ENCODE results near the gene POLG2. TPM values are rescaled to one million over a fixed set of nuclear protein-coding genes. Genes with fewer than 3 reads are reported as not detected.

Gene POLG2
- polyA plus RNA-seq, 1 donor (not counting 4 experiments of a cell fraction or from before 2014, with no cell fraction given), result 14.0 TPM

DNA sequence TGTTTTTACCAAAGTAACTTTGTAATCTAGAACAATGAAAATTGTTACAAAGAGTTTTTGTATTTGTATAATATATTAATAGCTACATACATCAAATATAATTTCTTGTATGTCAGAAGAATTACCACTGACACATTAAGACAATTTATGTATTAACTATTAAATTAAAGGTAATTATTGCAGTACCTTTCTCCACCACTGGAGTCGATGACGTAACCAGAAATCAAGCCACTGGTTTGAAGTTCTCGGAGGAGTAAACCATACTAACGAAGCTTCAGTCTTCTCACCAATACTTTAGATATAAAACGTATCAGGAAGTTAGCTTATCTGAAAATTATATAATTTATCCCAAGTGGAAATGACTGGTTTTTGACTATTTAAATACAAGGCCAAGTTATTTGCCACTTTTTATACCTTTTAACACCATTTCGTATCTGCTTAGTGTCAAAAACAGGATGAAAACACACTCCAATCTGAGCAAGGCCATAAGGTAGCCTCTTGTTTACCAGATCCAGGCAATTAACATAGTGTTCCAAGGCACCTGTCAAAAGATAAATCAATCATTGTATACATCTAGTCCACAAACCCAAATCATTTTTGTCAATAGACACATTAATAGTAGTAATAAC, 4.3 kb downstream of the POLG2 start:
- H2AFZ ChIP-seq (ENCODE audit: control insufficient read depth, low read length), result no peak overlapping the region
- peak overlapping the region; percentile 48 for H3K4me2 ChIP-seq (ENCODE audit: control insufficient read depth, extremely low read depth, insufficient read depth, low read depth, low read length)
- H3K27me3 ChIP-seq (ENCODE audit: control insufficient read depth, extremely low read depth, insufficient read depth, low read length), result no peaks in the 10 kb centered on the region
- H4K20me1 ChIP-seq (ENCODE audit: control insufficient read depth, extremely low read depth, insufficient read depth, low read length), result no peaks in the 10 kb centered on the region
- H3K9ac ChIP-seq (ENCODE audit: control insufficient read depth, extremely low read depth, insufficient read depth, low read length), result no peak overlapping the region
- no peaks in the 10 kb centered on the region for H3K9me3 ChIP-seq (ENCODE audit: control insufficient read depth, low read depth, low read length)
- H3K27ac ChIP-seq (ENCODE audit: control insufficient read depth, insufficient read depth, low read length), result peak overlapping the region; percentile 43
- H3K36me3 ChIP-seq (ENCODE audit: control insufficient read depth in 2 of 2, extremely low read depth in 1 of 2, insufficient read depth in 2 of 2, low read length in 2 of 2), result peaks cover 5 to 23% of the 10 kb centered on the region in 2 experiments
- DNase-seq (ENCODE audit: low read depth, low spot score), result no peak
- TF ChIP-seq, protein P1, sequence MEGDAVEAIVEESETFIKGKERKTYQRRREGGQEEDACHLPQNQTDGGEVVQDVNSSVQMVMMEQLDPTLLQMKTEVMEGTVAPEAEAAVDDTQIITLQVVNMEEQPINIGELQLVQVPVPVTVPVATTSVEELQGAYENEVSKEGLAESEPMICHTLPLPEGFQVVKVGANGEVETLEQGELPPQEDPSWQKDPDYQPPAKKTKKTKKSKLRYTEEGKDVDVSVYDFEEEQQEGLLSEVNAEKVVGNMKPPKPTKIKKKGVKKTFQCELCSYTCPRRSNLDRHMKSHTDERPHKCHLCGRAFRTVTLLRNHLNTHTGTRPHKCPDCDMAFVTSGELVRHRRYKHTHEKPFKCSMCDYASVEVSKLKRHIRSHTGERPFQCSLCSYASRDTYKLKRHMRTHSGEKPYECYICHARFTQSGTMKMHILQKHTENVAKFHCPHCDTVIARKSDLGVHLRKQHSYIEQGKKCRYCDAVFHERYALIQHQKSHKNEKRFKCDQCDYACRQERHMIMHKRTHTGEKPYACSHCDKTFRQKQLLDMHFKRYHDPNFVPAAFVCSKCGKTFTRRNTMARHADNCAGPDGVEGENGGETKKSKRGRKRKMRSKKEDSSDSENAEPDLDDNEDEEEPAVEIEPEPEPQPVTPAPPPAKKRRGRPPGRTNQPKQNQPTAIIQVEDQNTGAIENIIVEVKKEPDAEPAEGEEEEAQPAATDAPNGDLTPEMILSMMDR (optimal IDR thresholded peaks at IDR 0.05 in 1 of 3, IDR thresholded peaks at IDR 0.05 in 1 of 3, conservative IDR thresholded peaks at IDR 0.05 in 1 of 3; ENCODE audit: extremely low read depth in 1 of 3, insufficient read depth in 2 of 3, low read length in 3 of 3), result peak in 2 of 3 experiments; percentile 24 to 48
- no peak for TF ChIP-seq EZH2 (IDR thresholded peaks at IDR 0.05; ENCODE audit: low read length)
- dilution Hi-C loops (cut with MboI; ENCODE audit: extremely low pct_ligation_motif_present, low sequenced_read_pairs), result no loop called here
- H3K79me2 ChIP-seq (ENCODE audit: control insufficient read depth, insufficient read depth, low read length), result peaks cover 31% of the 10 kb centered on the region
- H3K9me1 ChIP-seq (ENCODE audit: control insufficient read depth, extremely low read depth, insufficient read depth, low read length), result no peaks in the 10 kb centered on the region
- FAIRE-seq, result no peak
- H3K4me1 ChIP-seq (ENCODE audit: control insufficient read depth, extremely low read depth, insufficient read depth, low read length), result peaks cover 22% of the 10 kb centered on the region
- no peak overlapping the region for H3K4me3 ChIP-seq (ENCODE audit: control insufficient read depth in 2 of 3, extremely low read depth in 1 of 3, insufficient read depth in 2 of 3, low read depth in 1 of 3, low read length in 3 of 3)

DNA sequence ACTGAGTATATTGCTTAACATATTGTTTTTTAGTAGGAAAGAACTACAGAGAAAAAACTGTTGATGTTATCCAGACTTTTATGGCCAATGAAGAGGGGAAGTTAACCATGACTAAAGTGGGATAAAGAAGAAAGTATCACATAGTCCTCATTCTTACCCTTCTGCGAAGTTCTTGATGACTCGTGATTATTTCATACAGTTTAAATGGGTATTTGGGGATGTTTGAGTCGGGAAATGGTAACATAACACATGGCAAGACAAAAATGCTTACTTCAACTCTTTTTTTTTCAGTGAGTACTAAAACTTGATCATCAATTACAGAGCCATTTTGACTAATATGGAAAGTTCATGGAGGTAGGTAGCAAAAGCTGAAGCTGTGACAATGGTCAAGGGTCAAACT, 4.9 kb downstream of the POLG2 start:
- Histone ChIP-seq H3K36me3 (ENCODE audit: control insufficient read depth in 2 of 2, extremely low read depth in 1 of 2, insufficient read depth in 2 of 2, low read length in 2 of 2) (peaks cover 5 to 23% of the 10 kb centered on the region in 2 experiments), H3K4me1 (ENCODE audit: control insufficient read depth, extremely low read depth, insufficient read depth, low read length) (peaks cover 16% of the 10 kb centered on the region), H3K4me3 (ENCODE audit: control insufficient read depth in 2 of 3, extremely low read depth in 1 of 3, insufficient read depth in 2 of 3, low read depth in 1 of 3, low read length in 3 of 3) (no peak overlapping the region), H2AFZ (ENCODE audit: control insufficient read depth, low read length) (no peak overlapping the region), H3K9me1 (ENCODE audit: control insufficient read depth, extremely low read depth, insufficient read depth, low read length) (no peaks in the 10 kb centered on the region), H4K20me1 (ENCODE audit: control insufficient read depth, extremely low read depth, insufficient read depth, low read length) (no peaks in the 10 kb centered on the region), H3K9ac (ENCODE audit: control insufficient read depth, extremely low read depth, insufficient read depth, low read length) (no peak overlapping the region), H3K79me2 (ENCODE audit: control insufficient read depth, insufficient read depth, low read length) (peaks cover 31% of the 10 kb centered on the region), H3K27ac (ENCODE audit: control insufficient read depth, insufficient read depth, low read length) (peak overlapping the region; percentile 43), H3K27me3 (ENCODE audit: control insufficient read depth, extremely low read depth, insufficient read depth, low read length) (no peaks in the 10 kb centered on the region), H3K4me2 (ENCODE audit: control insufficient read depth, extremely low read depth, insufficient read depth, low read depth, low read length) (peak overlapping the region; percentile 48), H3K9me3 (ENCODE audit: control insufficient read depth, low read depth, low read length) (no peaks in the 10 kb centered on the region)
- DNase-seq (ENCODE audit: low read depth, low spot score) (no peak), FAIRE-seq (no peak)
- TF ChIP-seq, protein P1 (optimal IDR thresholded peaks at IDR 0.05 in 1 of 3, IDR thresholded peaks at IDR 0.05 in 1 of 3, conservative IDR thresholded peaks at IDR 0.05 in 1 of 3; ENCODE audit: extremely low read depth in 1 of 3, insufficient read depth in 2 of 3, low read length in 3 of 3), result no peak
- no peak for TF ChIP-seq EZH2 (IDR thresholded peaks at IDR 0.05; ENCODE audit: low read length)
- dilution Hi-C loops (cut with MboI; ENCODE audit: extremely low pct_ligation_motif_present, low sequenced_read_pairs), result no loop called here

All from keratinocyte (primary cell).